IPS-NIHi7 (cell line): ENCODE data around the gene NUDT4.
"Not testable (repeated sequence)": the region's sequence is repeated elsewhere in the genome, so short reads cannot be mapped to it uniquely, and the experiment has no call there.

ENCODE experiments used
- DNase-seq: peaks from one replicate; pipeline ENCODE4 v3.0.0; 2012; ENCODE audit warnings: mixed read lengths; ENCODE audit errors: extremely low spot score

Gene NUDT4

DNA sequence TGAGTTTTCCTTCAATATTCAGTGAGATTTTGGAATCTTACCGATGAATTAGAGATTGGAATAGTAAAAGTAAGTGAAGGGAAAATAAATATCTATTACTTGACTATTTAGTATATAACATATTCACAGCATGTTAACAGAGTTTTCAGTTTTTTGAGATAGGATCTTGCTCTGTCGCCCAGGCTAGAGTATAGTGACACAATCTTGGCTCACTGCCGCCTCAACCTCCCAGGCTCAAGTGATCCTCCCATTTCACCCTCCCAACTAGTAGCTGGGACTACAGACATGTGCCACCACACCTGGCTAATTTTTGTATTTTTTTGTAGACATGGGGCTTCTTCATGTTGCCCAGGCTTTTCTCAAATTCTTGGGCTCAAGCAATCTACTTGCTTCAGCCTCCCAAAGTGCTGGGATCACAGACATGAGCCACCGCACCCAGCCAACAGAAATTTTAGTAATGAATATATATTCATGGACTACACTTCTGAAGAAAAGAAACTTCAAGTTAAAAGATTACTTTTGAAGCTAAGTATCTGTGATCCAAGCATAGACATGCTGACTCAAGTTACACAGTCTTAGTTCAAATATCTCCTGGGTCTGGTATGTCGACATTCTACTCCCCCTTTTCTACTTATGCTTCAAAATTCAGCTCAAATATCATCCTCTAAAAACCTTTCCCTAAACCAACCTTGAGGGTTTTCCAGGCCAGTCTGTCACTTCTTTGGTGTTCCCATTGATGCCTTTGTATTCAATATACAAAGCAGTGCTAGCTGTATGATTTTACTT is 50.2 kb downstream of the NUDT4 start:
- DNase-seq: no peak

DNA sequence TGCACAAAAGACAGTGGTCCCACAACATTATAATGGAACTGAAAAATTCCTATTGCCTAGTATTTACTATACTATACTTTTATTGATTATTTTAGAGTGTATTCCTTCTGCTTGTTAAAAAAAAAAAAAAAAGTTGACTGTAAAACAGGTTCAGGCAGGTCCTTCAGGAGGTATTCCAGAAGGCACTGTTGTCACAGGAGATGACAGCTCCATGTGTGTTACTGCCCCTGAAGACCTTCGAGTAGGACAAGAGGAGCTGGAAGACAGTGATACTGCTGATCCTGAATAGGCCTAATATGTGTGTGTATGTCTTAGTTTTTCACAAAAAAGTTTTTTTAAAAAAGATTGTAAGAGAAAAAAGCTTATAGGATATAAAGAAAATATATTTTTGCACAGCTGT is 51.7 kb downstream of the NUDT4 start:
- no peak for DNase-seq

DNA sequence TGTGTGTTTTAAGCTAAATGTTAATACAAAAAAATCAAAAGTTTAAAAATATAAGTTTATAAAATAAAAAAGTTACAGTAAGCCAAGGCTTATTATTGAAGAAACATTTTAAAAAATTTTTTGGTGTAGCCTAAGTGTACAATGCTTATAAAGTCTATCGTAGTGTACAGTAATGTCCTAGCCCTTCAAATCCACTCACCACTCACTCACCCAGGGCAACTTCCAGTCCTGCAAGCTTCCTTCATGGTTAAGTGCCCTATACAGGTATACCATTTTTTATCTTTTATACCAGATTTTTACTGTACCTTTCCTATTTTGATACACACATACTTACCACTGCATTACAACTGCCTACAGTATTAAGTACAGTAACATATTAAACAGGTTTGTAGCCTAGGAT is 52.1 kb downstream of the NUDT4 start:
- no peak for DNase-seq

DNA sequence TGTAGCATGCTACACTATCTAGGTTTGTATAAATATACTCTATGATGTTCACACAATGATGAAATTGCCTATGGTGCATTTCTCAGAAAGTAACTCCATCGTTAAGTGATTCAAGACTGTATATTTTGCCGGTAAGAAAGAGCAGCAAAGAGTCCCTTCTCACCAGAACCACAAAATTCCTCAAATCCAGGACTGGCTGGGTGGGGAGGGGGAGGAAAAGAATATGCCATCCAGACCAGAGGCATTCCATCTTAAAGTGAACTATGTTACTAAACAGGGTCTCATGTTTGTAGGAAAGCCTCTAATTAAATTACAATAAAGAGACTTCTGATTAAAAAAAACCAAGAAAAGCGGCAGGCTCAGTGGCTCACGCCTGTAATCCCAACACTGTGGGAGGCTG is 52.6 kb downstream of the NUDT4 start:
- DNase-seq: no peak

DNA sequence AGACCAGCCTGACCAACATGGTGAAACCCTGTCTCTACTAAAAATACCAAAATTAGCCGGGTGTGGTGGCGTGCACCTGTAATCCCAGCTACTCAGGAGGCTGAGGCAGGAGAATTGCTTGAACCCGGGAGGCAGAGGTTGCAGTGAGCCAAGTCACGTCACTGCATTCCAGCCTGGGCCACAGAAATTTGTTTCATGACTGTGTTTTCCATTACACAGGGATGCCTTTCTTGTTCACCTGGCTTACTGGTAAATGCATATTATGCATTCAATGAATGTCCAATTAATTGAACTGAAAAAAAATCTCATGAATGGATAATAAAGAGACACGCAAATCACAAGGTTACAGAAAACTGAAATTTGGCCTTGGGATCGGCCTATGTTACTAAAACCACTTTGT is 54.3 kb downstream of the NUDT4 start:
- not testable (repeated sequence) for DNase-seq

DNA sequence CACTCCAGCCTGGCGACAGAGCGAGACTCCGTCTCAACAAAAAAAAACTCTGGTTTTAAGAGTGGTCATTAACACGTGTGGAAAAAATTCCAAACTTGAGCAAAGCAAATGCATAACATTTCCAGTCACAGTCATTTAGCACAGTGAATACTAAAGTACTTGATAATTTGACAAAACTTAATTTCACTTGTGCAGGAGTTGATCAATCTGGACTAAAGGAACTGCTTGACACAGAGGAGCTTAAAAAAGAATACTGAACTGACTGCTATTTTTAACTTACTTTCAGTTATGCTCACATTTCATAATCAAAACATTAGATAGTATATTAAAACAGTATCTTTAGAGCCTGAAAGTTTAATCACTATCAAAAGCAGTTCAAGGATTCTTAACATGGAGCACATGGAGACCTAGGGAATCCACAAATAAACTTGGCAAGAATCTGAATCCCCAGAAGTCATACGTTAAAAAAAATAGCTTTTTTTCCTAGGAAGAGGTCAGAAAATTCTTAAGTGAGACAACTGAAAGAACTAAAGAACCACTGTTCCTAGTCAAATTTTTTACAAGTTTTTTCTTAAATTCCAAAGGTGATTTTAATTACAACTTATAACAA is 56.6 kb downstream of the NUDT4 start:
- DNase-seq: no peak

DNA sequence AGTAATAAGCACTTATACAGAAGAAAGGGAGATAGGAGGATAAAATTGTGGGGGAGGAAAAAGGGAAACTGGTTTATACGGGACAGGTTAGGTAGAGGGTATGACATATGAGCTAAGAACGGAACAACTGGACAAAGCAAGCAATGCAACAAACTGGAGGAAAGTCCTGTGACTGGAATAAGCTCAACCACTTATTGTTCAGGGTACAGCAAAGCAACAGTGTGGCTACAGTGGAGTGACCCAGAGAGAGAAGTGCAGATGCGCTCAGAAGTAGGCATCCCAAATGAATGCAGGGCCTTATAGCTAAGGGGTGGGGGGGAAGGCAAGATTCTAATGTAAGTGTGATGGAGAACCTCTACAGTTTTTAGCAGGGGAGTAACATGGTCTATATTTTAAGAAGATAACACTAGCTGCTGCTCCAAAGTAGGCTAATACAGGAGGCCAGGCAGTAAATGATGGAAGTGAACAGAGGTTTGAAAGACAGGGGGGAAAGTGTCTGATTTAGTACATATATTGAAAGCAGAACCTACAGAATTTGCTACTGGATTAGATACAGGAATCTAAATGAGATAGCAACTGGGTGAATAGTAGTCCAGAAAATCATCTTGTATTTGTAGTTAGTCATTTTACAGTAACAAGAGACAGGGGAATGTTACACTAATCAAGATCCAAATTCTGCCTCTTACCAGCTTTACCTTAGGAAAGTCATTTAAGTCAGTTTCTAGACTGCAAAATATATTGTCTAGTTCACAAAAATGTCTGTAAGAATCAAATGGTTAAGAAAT is 60.7 kb downstream of the NUDT4 start:
- no peak for DNase-seq

DNA sequence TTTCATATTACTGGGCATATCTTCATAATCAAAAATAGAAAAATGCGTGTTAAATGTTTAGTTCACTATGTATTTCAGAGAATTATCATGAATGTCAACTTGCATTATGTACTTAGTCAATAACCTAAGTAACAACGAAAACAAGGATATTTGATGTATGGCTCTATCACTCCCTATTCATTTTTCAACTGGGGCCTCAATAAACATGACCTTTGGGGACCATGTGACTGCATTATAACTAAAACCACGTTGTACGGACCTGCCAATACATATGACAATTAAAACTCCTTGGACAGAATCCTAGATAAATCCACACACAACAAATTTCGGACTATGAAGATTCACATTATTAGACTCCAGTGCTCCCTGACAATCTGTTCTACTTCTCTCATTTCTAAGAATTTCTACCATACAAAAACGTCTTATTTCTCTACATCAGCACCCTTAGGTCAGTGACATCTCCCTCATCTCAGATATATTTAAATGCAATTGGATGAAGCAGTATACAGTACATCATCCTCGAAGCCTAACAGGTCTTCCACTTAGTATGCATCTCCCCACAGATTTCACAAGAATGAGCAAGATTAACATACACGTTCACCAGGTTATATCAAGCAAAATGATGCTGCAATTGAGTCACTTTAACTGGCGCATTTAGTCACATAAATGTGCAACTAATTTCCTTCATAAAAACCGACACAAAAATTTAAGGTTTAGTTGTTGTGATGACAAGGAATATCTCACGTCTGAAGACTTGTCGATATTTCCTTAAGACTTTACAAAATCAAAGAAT is 62.5 kb downstream of the NUDT4 start:
- no peak for DNase-seq

DNA sequence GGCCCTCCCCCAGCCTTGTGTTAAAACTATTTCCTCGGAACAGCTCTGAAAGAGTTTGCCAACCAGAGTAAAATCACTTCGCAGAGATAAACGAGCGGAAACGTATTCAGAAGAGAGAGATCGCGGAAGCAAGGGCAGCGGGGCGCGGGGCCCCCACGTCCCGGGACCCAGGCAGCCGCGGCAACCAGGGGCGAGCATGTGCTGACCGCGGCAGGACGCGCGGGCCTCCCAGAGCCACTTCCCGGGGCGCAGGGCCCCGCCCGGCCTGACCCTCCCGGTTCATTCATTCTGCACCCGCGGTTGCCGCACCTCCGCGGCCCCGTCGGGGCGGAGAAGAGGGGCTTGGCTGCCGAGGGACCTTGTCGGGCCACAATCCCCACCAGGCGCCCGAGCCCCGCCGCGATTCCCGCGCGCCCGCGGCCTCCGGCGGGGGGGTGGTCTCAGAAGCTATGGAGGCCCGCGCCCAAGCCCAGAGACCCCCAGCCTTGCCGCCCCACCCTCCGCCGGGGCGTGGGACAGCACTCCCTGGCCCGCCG is 63.4 kb downstream of the NUDT4 start:
- peak; percentile 21 for DNase-seq

DNA sequence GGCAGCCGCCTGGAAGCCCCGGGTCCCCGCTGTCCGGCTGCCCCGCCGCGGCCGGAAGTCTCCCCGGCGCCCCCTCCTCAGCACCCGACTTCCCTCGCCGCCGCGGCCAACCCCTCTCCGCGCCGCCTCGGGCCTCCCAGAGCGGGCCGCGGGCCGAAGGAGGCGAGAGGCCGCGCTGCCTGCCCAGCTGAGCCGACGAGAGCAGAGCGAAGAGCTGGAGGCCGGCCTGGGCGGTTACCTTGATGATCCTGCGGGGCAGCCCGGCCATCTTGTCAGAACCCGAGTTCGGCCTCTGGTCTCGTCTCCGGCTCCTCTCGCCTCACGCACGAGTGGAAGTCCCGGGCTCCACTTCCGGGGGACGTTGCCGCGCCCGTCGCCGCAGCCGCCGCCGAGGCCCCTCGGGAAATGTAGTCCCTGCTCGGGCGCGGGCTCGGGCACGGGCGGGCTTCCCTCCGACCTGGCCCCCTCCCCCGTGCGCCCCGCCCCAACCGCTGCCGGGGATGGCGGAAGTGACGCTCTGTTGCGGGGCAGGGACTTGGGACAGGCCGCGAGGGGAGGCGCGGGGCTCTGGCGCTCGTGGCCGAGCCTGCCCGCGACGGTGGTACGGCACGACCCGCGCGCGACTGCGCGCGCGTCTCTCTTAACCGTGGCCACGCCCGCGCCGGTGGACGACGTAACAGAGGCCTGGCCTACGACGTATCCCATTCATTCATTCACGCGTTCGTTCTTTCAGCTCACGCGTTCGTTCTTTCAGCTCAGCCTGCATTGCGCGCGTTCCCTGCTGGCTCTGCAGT is 64.1 kb downstream of the NUDT4 start, which contains the start of gene UBE2N:
Gene UBE2N (minus strand): TSS at position 331 of the 794 bp plus-strand sequence. CDS start 63 bp downstream, at position 268.
- DNase-seq: peak; percentile 95

DNA sequence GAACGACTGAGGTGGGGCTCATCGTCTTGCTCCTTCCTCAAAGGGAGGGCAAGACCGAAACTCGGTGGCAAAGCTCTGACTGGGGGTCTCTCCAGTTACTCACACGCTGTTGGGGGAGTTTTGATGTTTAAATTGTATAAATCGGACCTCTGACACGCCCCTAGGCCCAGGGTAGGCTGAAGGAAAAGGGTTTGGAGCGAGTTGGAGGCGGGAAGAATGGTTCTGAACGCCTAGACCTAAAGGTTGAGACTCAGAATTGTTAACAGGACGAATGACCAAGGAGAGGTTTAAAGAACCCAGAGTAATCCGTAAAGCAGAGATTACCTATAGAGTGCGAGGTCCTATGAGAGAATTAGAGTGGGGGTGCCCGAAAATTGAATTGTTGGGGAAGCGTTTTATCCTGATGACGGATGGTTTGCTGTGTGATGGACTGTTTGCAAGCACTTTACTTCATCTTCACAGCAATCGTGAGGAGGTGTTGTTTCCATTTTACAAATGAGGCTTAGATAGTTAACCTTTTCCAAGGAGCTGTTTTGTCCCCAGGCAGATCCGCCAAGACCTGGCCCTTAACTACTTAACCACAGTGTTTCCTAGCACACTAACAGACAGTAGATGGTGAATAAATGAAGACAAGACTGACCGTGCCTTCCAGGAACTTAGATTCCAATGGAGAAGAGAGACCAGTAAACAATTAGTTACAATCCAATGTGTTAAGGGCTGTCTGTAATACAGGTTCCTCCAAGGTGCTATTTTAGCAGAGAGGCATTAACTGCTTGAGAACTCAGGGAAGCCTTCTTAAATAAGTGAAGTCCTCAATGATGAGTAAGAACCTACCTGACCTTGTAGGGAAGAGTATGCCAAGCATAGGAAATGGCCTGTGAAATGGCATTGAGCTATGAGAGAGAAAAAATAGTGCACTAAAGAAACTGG is 65.0 kb downstream of the NUDT4 start:
- no peak for DNase-seq

DNA sequence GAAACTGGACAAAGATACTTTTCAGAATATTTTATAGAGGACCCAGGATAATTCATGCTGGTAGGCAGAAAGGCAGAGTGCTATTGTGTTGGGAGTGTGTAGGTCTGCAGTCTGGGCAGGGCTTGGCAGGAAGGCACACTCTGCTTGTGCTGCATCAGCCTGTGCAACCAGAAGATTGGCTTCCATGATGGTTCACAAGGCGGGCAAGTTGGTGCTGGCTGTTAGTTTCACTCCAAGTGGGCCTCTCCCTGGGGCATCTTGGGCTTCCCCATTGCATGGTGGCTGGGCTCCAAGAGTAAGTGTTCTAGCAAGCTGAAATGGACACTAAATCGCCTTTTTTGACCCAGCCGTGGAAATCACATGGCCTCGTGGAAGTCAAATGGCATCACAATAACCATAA is 65.9 kb downstream of the NUDT4 start:
- DNase-seq: no peak

DNA sequence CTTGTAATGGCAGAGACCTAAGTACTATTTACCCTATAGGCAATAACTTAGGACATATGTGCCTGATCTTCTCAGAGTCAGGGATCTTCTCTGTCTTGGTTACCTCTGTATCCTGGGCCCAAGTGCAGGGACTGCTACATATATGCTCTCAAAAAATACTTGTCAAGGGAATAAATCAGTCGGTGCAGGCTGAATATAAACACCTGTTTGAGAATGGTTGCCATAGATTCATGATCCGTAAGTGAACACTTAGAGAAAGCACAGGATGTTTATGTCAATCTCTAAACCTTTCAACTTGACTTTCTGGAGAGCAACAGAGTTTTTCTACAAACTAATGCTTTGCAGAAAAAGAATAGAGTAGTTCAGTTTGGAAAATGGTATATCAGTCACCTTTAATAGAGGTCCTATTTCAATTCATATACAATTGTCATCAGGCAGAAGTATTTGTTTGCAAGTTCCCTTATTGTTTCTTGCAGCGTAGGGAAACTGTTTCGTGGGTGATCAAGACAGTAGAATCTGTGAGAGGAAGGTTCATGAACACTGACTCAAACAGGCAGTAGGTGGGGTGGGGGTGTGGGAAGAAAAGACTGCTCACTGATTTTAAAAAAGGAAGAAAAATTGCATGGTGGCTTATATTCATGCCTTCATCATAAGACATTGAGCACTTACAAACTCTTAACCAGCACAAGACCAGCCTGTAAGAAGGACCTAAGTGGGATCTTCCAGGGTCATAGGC is 70.0 kb downstream of the NUDT4 start:
- DNase-seq: no peak

DNA sequence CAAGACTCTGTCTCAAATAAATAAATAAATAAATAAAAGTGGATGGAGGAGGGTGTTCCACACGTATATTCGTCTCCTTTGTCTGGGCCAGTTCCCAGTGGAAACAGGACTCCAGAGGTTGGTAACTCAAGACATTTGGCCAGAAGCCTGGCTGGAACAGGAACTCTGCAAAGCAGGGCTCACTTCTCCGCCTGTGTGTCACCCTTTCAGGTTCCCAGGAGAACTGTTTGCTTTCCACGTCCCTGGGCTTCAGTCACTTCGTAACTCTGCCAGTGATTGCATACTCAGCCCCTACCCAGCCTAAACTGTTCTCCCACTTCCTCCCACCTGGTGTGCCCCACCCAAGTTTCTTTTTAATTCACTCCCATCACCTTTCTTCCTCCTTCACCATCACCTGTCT is 71.1 kb downstream of the NUDT4 start:
- no peak for DNase-seq

DNA sequence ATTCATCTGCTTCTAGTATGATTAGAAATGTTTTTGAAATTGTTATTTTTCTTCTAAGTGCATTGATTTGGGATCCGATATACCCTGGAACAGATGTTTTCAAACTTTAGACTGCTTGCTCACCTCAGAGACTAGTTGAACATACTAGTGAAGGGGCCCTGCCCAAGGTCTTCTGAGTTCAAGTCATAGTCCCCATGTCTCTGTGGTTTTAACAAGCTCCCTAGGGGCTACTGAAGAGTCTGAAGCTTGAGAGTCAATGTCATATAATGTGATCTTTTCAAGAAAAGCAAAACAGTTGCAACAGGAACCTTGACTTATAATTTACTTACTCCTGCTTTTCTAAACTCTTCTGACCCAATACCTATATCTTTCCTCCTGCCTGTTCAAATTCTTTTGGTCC is 71.6 kb downstream of the NUDT4 start:
- no peak for DNase-seq

DNA sequence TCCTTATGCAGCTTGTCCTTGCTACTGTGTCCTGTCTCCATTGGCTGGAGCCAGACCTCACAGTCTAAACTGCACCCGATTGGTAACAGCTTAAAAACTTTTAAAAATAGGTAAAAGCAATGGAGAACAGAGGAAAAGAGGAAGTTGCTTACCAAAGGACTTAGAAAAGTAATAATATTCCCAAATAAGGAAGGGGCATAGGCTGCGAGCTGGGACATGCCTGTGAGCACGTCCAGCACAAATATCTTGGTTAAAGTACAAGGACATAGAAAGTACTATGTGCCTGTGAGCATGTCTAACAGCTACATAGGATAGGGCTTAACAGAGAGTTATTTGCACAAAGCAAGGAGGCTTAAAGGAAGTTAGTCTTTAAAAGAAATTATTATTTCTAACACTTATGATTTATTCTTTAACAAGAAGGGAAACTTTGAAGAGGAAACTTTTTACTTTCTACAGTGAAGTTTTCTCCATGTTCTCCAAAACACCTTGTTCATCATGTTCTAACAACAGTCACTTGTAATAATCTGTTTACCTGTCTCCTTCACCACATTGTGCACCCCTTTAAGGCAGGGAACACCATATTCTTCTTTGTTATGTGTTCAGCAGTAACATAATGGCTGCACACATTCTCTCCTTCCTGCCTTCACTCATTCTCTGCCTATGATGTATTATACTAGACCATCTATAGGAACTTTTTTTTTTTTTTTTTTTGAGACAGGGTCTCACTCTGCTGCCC is 73.9 kb downstream of the NUDT4 start:
- no peak for DNase-seq

DNA sequence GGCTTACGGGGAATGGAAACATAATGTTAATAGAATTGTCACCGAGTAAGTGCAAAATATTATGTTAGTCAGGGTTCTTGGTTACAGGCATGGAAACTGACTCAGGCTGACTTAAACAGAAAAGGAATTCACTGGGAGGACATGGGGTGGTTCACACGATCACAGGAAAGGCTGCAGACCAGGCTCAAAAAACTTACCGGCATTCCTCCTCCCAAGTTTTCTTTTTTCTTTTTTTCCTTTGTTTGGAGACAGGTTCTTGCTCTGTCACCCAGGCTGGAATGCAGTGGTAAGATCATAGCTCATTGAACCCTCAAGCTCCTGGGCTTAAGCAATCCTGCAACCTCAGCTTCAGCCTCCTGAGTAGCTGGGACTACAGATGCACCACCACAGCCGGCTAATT is 75.9 kb downstream of the NUDT4 start:
- DNase-seq: no peak

DNA sequence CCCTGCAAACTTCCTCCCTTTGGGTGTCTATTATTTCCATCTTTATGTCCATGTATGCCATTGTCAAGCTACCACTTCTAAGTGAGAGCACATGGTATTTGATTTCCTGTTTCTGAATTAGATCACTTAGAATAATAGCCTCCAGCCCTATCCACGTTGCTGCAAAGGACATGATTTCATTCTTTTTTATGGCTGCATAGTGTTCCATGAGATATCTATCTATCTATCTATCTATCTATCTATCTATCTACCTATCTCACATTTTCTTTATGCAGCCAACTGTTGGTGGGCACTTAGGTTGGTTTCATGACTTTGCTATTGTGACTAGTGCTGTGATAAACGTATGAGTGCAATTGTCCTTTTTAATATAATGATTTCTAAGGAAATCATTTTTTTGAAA is 78.4 kb downstream of the NUDT4 start:
- DNase-seq: no peak
